ENCODE data around the gene NBEAL1.
A peak's percentile ranks its signal among the peaks of the same experiment; 100 is the strongest.
"Not testable (repeated sequence)": the region's sequence is repeated elsewhere in the genome, so short reads cannot be mapped to it uniquely, and the experiment has no call there.

NBEAL1 gene

GRCh38 chr2:203237346-203238238 lies 222.9 kb downstream of the NBEAL1 start:
- no peak for DNase-seq (ENCODE audit: low spot score)

- no peak for DNase-seq (ENCODE audit: low spot score)
Observed at GRCh38 chr2:203238292-203238703, 223.6 kb downstream of the NBEAL1 start.

- peak; percentile 93 for DNase-seq (ENCODE audit: low spot score)
Observed at GRCh38 chr2:203238704-203239526, 224.2 kb downstream of the NBEAL1 start, which contains the start of gene CYP20A1. Gene CYP20A1, plus strand, starts transcription at chr2:203239018. Its CDS starts 45 bp downstream, at chr2:203239063.

GRCh38 chr2:203240491-203240890 lies 225.8 kb downstream of the NBEAL1 start:
- DNase-seq (ENCODE audit: low spot score): no peak

- DNase-seq (ENCODE audit: low spot score): no peak
Observed at GRCh38 chr2:203242518-203242917, 227.8 kb downstream of the NBEAL1 start.

GRCh38 chr2:203246646-203247045 lies 232.0 kb downstream of the NBEAL1 start:
- no peak for DNase-seq (ENCODE audit: low spot score)

- no peak for DNase-seq (ENCODE audit: low spot score)
Observed at GRCh38 chr2:203252818-203253217, 238.1 kb downstream of the NBEAL1 start.

- DNase-seq (ENCODE audit: low spot score): not testable (repeated sequence)
Observed at GRCh38 chr2:203253422-203254095, 238.9 kb downstream of the NBEAL1 start.

- no peak for DNase-seq (ENCODE audit: low spot score)
Observed at GRCh38 chr2:203261326-203262159, 246.9 kb downstream of the NBEAL1 start.
